ENCODE measurements around the gene DCANP1.

The DCANP1 gene

DNA sequence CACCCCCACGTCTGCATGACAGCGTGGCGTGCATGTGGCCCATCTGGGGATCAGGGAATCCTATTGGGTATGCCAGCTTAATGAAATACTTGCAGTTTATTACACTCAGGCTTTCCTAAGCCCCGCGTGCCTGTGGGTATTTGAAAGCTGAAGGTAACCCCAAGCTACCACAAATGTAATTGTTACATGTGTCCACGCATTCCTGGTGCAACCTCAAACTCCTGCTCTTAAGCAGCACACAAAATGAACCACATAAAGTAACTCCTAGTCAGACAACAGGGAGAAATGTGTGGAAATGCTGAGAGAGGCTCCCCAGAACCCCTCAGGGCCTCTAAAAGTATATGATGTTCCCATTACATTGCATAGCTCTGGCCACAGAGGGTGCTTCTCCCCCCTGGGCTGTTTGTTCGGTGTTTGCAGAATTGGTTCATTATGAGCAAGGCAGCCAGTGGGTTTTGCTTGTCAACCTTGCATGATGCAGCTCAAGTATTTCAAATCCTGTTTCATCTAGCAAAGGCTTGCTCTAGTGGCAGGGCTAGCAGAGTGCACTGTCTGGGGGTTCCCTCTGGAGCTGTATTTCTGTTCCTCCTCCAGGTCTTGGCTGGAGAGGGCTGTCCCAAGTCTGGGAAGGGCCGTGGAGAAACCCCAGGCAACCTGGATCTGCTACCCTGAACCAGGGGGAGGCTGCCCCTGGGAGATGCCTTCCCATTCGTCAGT lies 1.8 kb upstream of the DCANP1 start:
- peaks cover 25% of the 10 kb centered on the region for H3K4me1 Mint-ChIP-seq
- H3K27ac Mint-ChIP-seq = peak overlapping the region in 2 of 3 experiments; percentile 29 to 82
- H3K4me3 Mint-ChIP-seq = no peak overlapping the region
- TF ChIP-seq, protein P1, sequence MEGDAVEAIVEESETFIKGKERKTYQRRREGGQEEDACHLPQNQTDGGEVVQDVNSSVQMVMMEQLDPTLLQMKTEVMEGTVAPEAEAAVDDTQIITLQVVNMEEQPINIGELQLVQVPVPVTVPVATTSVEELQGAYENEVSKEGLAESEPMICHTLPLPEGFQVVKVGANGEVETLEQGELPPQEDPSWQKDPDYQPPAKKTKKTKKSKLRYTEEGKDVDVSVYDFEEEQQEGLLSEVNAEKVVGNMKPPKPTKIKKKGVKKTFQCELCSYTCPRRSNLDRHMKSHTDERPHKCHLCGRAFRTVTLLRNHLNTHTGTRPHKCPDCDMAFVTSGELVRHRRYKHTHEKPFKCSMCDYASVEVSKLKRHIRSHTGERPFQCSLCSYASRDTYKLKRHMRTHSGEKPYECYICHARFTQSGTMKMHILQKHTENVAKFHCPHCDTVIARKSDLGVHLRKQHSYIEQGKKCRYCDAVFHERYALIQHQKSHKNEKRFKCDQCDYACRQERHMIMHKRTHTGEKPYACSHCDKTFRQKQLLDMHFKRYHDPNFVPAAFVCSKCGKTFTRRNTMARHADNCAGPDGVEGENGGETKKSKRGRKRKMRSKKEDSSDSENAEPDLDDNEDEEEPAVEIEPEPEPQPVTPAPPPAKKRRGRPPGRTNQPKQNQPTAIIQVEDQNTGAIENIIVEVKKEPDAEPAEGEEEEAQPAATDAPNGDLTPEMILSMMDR (IDR thresholded peaks at IDR 0.05; ENCODE audit: unreplicated experiment in 3 of 3) = no peak
- H3K36me3 Mint-ChIP-seq (ENCODE audit: low read depth) = no peaks in the 10 kb centered on the region
- peaks cover 26% of the 10 kb centered on the region for H3K27me3 Mint-ChIP-seq (ENCODE audit: low read depth)
- no peaks in the 10 kb centered on the region for H3K9me3 Mint-ChIP-seq

DNA sequence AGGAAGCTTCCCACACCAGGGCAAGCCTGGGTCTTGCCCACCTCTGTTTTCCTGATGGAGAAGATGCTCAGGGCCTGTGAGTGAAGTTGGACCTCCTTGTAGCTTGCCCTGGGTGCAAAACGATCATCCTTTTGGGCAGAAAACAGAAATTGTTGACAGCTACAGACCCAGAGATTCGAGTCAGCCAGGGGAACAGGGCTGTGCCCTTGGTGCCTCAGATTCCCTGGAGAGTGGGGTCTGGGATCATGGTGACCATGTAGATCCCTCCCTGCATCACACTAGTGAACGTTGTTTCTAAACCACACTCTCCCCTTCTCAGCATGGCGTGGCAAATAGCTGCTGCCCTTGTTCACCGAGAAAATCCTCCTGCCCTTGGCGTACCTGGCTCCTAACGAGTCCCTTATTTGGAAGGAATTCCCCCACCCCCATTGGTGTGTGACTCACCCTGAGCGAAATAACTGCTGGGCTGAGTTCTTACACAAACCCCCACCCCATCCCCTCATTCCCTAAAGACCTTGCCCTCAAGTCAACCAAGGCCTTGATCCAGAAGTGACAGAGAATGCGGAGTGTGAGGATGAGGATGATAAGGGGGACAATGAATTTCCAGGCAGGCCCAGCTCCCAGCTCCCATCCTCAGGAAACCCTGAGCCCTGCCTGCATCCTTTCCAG lies 1.1 kb upstream of the DCANP1 start:
- no peaks in the 10 kb centered on the region for H3K9me3 Mint-ChIP-seq
- H3K4me3 Mint-ChIP-seq = no peak overlapping the region
- H3K27me3 Mint-ChIP-seq (ENCODE audit: low read depth) = peaks cover 26% of the 10 kb centered on the region
- no peaks in the 10 kb centered on the region for H3K36me3 Mint-ChIP-seq (ENCODE audit: low read depth)
- TF ChIP-seq, protein P1 (IDR thresholded peaks at IDR 0.05; ENCODE audit: unreplicated experiment in 3 of 3) = no peak
- H3K27ac Mint-ChIP-seq = peak overlapping the region in 1 of 3 experiments; percentile 82
- peaks cover 33% of the 10 kb centered on the region for H3K4me1 Mint-ChIP-seq

DNA sequence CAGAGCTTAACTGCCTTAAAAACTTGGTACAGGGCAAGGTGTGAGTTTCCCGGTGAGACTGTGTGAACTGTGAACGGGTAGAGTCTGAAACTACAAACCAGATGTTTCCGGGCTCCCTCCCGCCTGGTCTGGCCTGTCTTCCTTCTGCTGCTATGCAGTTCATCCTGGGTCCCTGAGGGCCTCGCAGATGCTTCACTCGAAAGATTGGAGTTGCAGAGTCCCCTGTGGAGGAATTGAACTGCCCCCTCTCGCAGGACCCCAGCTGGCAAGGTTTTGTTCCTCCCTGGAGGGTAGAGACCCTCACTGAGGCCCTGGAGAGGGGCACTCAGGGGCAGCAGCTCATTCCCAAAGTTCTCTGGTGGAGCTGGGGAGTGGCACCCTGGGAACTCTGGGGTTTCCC lies 533 bp downstream of the DCANP1 start:
- no peak overlapping the region for H3K4me3 Mint-ChIP-seq
- TF ChIP-seq, protein P1 (IDR thresholded peaks at IDR 0.05; ENCODE audit: unreplicated experiment in 3 of 3) = no peak
- H3K27me3 Mint-ChIP-seq (ENCODE audit: low read depth) = peaks cover 28% of the 10 kb centered on the region
- H3K4me1 Mint-ChIP-seq = peaks cover 48% of the 10 kb centered on the region
- H3K9me3 Mint-ChIP-seq = no peaks in the 10 kb centered on the region
- no peaks in the 10 kb centered on the region for H3K36me3 Mint-ChIP-seq (ENCODE audit: low read depth)
- peak overlapping the region in 2 of 3 experiments; percentile 36 to 49 for H3K27ac Mint-ChIP-seq

DNA sequence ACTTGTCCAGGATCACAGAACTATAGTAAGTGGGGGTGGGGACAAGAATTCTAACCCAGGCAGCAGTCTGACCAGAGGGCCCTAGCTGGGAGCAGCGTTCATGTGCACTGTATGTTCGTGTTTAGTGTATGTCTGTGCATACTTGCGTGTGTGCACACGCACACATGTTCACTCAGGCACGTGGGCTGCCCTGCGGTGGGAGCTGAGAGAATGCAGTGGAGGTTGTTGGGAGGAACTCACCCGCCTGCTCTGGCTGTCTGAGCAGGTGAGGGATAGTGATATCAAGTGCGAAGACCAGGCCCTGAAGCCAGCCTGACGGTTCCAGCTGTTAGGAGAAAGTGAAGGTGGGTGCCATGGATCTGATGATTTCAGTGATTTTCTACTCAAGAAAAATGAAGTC lies 942 bp downstream of the DCANP1 start:
- TF ChIP-seq, protein P1 (IDR thresholded peaks at IDR 0.05; ENCODE audit: unreplicated experiment in 3 of 3) = no peak
- H3K27me3 Mint-ChIP-seq (ENCODE audit: low read depth) = peaks cover 28% of the 10 kb centered on the region
- H3K36me3 Mint-ChIP-seq (ENCODE audit: low read depth) = no peaks in the 10 kb centered on the region
- no peaks in the 10 kb centered on the region for H3K9me3 Mint-ChIP-seq
- peak overlapping the region in 2 of 3 experiments; percentile 36 to 49 for H3K27ac Mint-ChIP-seq
- peaks cover 53% of the 10 kb centered on the region for H3K4me1 Mint-ChIP-seq
- no peak overlapping the region for H3K4me3 Mint-ChIP-seq

DNA sequence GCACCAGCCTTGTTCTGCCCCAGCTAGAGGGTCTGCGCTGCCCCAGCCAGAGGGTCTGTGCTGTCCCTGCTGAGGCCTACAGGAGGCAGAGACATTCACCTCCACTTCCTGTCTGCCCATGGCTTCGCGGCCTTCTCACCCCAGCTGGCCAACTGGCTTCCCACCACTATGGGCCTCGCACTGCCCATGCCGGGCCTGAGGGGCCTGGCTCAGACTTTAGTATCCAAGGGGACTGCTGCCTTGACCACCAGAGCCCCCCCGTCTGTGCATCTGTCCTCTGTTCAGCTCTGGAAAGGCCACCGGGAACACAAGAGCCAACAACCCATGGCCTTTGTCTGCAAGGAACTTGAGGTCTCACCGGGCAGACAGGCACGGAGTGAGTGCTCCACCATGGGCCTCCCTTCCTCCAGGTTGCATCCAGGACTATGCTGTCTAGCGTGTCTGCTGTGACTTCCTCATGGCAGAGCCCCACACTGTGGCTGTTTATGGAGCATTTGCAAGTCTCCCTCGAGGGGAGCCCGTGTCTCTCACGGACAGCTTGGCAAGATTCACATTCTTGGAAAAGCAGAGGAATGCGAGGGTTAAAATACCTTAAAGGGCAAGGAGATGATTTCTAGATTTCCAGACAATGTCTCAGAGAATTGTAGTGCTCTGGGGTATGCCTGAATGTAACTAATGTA lies 1.7 kb downstream of the DCANP1 start:
- Mint-ChIP-seq H3K9me3 (no peaks in the 10 kb centered on the region), H3K27ac (peak overlapping the region in 2 of 3 experiments; percentile 36 to 49), H3K36me3 (ENCODE audit: low read depth) (no peaks in the 10 kb centered on the region), H3K27me3 (ENCODE audit: low read depth) (peaks cover 24% of the 10 kb centered on the region), H3K4me1 (peaks cover 60% of the 10 kb centered on the region), H3K4me3 (no peak overlapping the region)
- TF ChIP-seq, protein P1 (IDR thresholded peaks at IDR 0.05; ENCODE audit: unreplicated experiment in 3 of 3) = no peak
